HG02981 (cell line): ENCODE data around the gene TRPM1.

Source experiments
- ATAC-seq: cut with Tn5 transposase; IDR thresholded peaks from one replicate; pipeline ENCODE4 v1.9.1; 2021; ENCODE audit warnings: mild to moderate bottlenecking, moderate library complexity; ENCODE audit not compliant: unreplicated experiment

The TRPM1 gene

DNA sequence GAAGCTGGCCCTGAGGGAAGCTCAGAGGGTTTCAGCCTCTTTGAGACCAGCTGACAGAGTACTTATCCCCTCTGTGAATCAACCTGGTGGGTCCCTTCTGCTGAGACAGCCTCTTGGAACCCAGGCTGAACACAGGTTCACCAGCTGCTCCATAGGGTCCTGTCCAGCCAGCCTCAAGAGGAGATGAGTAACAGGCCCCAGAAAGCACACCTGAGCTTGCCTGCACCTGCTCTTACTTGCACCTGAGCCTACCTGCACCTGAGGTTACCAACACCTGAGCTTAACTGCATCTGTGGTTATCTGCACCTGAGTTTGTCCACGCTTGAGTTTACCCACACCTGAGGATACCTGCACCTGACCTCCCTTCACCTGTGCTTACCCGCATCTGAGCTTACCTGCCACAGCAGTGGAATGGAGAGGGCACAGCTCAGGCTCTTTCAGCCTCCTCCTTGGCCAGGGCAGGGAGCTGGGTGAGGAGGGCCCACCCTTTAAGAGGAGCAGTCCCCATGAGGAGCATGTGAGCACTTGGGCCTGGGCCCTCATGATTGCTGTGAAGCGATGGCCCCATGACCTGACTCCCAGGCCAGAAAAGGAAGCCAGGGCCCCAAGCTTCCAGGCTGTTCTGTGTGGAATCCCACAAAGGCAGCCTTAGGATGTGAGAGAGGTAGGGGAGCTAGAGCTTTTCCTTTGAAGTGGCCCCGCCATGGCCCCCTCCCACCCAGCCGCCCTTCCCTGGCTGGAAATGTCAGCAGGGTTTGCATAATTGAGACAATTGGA lies at the start of gene TRPM1:
Gene TRPM1 (minus strand): TSS at position 464 of the 777 bp plus-strand sequence. CDS start 20,370 bp downstream, outside the sequence.
- ATAC-seq, result no peak

- ATAC-seq, result no peak
Observed at GRCh38 chr15:31150732-31151231, 49.3 kb upstream of the TRPM1 start.

DNA sequence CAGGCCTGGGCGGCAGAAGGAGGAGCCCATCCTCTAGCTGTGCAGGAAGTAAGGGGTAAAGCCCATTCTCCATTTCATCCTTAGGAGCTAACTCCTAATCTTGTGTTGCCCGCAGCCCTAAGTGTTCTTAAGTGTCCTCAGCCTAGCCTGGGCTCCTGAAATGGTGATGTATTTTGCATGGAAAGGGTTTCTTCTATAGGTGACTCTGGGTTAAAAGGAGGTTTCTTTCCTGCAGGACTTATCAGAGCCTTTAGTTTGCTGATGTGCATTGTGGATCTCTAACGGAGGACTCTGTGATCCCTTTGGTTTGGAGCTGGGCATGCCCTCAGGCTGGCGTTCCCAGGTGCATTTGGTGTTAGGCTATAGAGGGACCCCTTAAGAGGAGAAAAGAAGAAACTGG lies 48.5 kb upstream of the TRPM1 start:
- ATAC-seq, result no peak

GRCh38 chr15:31149088-31149505 lies 47.6 kb upstream of the TRPM1 start:
- no peak for ATAC-seq

DNA sequence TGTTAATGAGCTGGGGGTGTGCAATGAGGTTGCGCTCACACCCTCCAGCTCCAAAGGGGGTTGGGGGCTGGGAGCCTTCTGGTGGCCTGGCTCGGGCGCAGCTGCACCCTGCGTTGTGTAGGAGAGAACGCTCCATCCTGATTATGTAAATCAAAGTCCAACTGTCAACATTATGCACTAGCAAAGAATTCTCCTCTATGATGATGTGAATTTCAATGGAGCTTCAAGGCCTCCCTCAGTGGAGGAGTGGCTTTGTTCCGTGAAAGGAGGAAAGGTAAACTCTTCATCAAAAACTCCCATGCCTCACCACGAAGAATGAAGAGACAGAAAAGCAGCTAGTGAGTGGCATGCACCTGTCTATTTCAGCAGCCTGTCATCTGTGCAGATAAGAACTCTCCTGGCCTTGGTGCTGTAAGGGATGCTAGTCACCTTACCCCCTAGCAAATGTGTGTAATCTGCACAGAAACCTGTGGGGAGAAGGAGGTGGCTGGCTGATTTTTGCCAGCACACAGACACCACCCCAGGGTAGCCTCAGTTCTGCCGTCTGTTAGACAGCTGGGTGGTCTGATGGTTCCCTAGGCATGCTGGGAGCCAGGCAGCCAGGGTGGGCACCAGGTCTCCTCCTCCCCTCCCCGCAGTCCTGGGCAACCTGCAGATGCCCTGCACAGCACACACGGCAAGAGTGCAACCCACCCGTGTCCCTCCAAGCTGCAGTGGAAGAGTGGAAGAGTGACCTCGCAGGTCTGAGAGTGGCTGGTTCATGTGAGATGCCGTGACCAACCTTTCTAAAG lies 47.0 kb upstream of the TRPM1 start:
- no peak for ATAC-seq

DNA sequence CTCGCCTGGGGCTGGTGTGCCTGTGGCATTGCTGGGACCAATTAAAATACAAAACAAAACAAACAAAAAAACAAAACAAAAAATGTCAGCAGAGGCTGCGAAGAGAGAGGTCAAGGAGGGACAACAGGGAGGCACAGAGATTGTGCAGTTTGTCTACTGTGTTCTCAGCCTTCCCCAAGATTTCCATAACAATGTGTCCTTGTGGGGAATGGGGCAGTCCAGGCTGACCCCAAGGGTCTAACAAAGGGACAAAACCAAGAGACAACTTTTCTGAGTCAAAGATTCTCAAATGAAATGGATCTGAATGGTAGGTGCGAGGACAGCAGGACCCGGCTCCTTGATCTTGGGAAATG lies 46.4 kb upstream of the TRPM1 start:
- no peak for ATAC-seq

- no peak for ATAC-seq
Observed at GRCh38 chr15:31147456-31147855, 45.9 kb upstream of the TRPM1 start.

DNA sequence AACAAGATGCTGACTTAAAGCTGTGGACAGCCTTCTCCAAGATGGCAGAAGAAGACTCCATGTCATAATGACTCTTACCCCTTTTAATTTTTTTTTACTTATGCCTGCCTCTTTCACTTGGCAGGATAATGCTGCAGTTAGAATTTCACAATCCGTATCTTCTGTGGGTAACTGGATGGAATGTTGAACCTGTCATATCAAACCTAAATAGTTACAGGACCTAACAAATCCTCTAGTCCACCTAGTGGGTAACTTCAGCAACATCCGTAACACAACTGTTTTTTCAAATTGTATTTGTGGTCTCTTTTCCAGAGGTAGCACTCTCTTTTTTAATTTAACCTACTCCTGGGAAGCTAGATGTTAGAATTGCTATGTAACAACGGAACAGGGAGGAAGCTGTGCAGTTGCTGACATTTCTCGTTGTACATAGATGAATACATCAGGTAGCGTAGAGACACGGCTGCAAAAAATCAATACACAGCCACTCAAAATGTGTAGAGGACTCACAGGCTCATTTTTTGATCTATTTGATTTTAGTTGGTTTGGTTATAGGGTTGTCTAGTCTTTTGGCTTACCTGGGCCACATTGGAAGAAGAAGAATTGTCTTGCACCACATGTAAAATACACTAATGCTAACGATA lies 43.9 kb upstream of the TRPM1 start:
- ATAC-seq, result no peak

GRCh38 chr15:31141792-31142191 lies 40.3 kb upstream of the TRPM1 start:
- ATAC-seq, result no peak

DNA sequence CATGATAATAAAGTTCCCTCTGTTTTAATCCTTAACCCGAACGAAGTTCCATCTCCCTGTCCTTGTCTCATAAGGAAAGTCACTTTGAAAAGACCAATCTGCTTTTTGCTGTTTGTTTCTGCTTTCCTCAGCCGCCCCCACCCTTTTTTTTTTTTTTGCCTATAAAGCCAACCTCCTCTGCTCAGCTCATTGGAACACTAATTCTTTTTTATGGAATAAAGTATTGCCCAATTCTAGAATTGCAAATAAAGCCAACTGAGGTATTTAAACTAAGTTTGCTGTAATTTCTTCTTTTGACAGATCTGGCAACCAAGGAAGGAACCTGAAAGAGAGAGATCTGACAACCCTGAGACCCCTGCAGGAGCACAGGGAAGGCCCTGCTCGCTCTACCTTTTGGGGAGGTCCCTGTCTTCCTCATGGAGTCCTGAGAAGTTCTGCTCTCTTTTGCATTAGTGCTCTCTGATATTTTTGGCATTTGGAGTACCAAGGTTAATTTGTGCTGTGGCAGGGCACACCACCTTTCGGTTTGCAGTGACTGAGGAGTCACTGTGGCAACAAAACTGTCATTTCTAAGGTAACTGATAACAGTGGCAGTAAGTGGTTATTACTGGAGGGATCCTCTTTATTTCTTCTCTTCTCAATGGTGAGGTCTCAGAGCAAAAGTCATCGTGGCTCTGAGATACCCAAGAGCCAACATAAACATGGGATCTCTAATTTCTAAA lies 35.2 kb upstream of the TRPM1 start:
- ATAC-seq, result no peak

GRCh38 chr15:31136016-31136415 lies 34.5 kb upstream of the TRPM1 start:
- no peak for ATAC-seq

- no peak for ATAC-seq
Observed at GRCh38 chr15:31135523-31135922, 34.0 kb upstream of the TRPM1 start.

DNA sequence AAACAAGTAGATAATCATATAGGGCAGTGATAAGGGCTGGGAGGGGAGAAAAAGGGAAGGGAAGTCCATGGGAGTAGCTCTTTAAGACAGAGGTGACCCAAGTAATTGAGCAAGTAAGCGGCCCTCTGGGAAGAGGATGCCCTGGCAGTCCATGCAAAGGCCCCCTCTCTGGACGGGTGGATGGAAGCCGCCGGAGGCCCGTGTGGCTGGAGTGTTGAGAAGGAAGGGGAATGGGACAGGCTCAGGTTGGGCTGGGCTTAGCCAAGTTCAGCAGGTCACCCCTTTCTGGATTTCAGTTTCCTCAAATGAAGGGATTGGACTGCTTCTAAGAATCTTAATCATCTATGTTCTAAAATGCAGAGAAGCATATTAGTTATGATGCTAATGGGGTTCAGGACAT lies 32.4 kb upstream of the TRPM1 start:
- no peak for ATAC-seq

DNA sequence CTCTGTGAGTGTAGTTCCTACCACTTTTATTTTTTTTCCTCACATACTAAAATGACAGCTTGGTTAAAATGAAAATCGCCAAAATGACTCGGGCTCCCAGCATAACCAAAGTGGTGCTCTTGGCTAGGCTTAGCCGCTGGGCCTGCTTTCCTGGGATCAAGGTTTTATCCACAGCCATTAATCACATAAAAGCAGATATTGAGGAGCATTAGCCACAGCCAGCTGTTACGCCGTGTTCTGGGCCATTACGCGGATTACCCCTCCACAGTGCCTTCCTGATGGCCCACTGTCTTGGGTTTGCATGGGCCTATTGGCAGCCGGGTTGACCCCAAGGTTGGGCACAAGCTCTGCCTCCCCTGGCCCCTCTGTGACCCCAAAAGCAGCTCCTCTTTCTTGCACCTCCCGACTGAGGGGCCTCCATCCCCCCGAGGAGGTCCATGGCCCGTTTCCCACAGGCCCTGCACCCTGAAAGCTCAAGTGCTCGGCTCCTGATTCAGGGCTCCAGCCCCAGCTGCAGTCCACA lies 30.4 kb upstream of the TRPM1 start:
- no peak for ATAC-seq

- ATAC-seq, result no peak
Observed at GRCh38 chr15:31130576-31131237, 29.2 kb upstream of the TRPM1 start.

DNA sequence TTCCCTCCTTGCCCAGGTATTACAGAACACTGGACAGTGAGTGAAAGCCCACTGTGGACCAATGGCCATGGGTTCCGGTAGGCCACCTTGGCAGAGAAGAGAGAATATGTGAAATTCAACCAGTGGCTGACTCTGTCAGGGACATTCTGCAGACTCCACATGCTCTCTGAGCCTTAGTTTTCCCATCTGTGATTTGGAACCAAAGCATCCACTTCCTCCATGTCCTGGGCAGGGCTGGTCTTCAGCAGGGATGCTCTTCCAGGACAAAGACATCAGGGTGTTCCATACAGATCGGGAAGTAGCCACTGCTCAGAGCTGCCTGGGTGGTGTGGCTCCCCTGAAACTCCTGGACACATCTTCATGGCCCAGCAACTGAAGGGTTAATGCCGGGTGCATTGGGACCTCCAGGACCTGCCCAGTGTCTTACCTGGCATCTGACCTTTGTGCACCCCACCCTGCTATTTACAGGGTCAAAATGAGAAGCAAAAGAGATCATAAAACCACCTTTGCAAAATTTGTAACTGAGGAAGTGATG lies 28.3 kb upstream of the TRPM1 start:
- ATAC-seq, result no peak

- ATAC-seq, result no peak
Observed at GRCh38 chr15:31128919-31129768, 27.6 kb upstream of the TRPM1 start.

DNA sequence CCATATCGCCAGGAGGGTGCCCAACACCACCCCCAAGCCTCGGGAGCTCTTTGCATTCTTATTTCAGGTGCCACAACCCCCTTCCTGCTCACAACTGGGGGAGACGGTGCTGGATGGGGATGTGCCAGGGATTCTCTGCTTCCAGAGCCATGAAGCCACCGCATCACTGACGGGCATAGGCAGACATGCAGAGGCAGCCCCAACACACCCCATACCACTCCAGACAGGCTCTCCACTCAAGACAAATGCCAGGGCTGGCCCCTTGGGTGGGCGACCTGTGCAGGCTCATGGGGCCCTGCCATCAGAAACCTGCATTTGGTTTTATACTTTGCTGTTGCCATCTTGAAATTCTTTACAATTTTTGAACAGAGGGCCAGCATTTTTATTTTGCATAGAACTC lies 27.0 kb upstream of the TRPM1 start:
- ATAC-seq, result no peak
